ENCODE data around the gene MLLT1.

The MLLT1 gene

GRCh38 chr19:6167115-6167514 is 112.7 kb downstream of the MLLT1 start:
- Histone ChIP-seq H2AFZ (ENCODE audit: low read depth, low read length, severe bottlenecking) (no peak overlapping the region), H3K27me3 (ENCODE audit: low read length) (no peaks in the 10 kb centered on the region), H3K27ac (ENCODE audit: low read depth, low read length) (no peak overlapping the region), H3K9me2 (replicated peaks; ENCODE audit: insufficient read depth, low read length) (no peaks in the 10 kb centered on the region), H4K20me1 (ENCODE audit: low read depth, low read length) (no peaks in the 10 kb centered on the region), H3K4me2 (ENCODE audit: low read depth, low read length, poor library complexity, severe bottlenecking) (no peak overlapping the region), H3K36me3 (ENCODE audit: low read length) (no peaks in the 10 kb centered on the region), H3K9me3 (ENCODE audit: insufficient read depth, low read length) (no peaks in the 10 kb centered on the region), H3K4me3 (ENCODE audit: insufficient read depth, low read length, poor library complexity, severe bottlenecking) (no peak overlapping the region), H3F3A (ENCODE audit: insufficient read depth) (no peaks in the 10 kb centered on the region), H3K9ac (ENCODE audit: low read length) (no peak overlapping the region), H3K79me2 (ENCODE audit: insufficient read depth, low read length) (no peaks in the 10 kb centered on the region)
- TF ChIP-seq CTCF (IDR thresholded peaks at IDR 0.05; ENCODE audit: insufficient read depth, low read length, poor library complexity, severe bottlenecking) (no peak), EZH2phosphoT487 (conservative IDR thresholded peaks at IDR 0.05; ENCODE audit: low read length) (no peak)

GRCh38 chr19:6164906-6165531 is 114.8 kb downstream of the MLLT1 start:
- Histone ChIP-seq H3K9me2 (replicated peaks; ENCODE audit: insufficient read depth, low read length) (no peaks in the 10 kb centered on the region), H3F3A (ENCODE audit: insufficient read depth) (no peaks in the 10 kb centered on the region), H3K9ac (ENCODE audit: low read length) (no peak overlapping the region), H3K27ac (ENCODE audit: low read depth, low read length) (no peak overlapping the region), H3K27me3 (ENCODE audit: low read length) (no peaks in the 10 kb centered on the region), H3K4me2 (ENCODE audit: low read depth, low read length, poor library complexity, severe bottlenecking) (no peak overlapping the region), H4K20me1 (ENCODE audit: low read depth, low read length) (no peaks in the 10 kb centered on the region), H2AFZ (ENCODE audit: low read depth, low read length, severe bottlenecking) (no peak overlapping the region), H3K36me3 (ENCODE audit: low read length) (no peaks in the 10 kb centered on the region), H3K79me2 (ENCODE audit: insufficient read depth, low read length) (no peaks in the 10 kb centered on the region), H3K9me3 (ENCODE audit: insufficient read depth, low read length) (no peaks in the 10 kb centered on the region), H3K4me3 (ENCODE audit: insufficient read depth, low read length, poor library complexity, severe bottlenecking) (no peak overlapping the region)
- TF ChIP-seq EZH2phosphoT487 (conservative IDR thresholded peaks at IDR 0.05; ENCODE audit: low read length), result no peak
- TF ChIP-seq CTCF (IDR thresholded peaks at IDR 0.05; ENCODE audit: insufficient read depth, low read length, poor library complexity, severe bottlenecking), result no peak

- Histone ChIP-seq H2AFZ (ENCODE audit: low read depth, low read length, severe bottlenecking) (no peak overlapping the region), H3K9ac (ENCODE audit: low read length) (no peak overlapping the region), H4K20me1 (ENCODE audit: low read depth, low read length) (no peaks in the 10 kb centered on the region), H3K27ac (ENCODE audit: low read depth, low read length) (no peak overlapping the region), H3K27me3 (ENCODE audit: low read length) (no peaks in the 10 kb centered on the region), H3K4me3 (ENCODE audit: insufficient read depth, low read length, poor library complexity, severe bottlenecking) (no peak overlapping the region), H3K9me3 (ENCODE audit: insufficient read depth, low read length) (no peaks in the 10 kb centered on the region), H3K4me2 (ENCODE audit: low read depth, low read length, poor library complexity, severe bottlenecking) (peak overlapping the region; percentile 41), H3K79me2 (ENCODE audit: insufficient read depth, low read length) (no peaks in the 10 kb centered on the region), H3K9me2 (replicated peaks; ENCODE audit: insufficient read depth, low read length) (no peaks in the 10 kb centered on the region), H3F3A (ENCODE audit: insufficient read depth) (no peaks in the 10 kb centered on the region), H3K36me3 (ENCODE audit: low read length) (no peaks in the 10 kb centered on the region)
- TF ChIP-seq CTCF (IDR thresholded peaks at IDR 0.05; ENCODE audit: insufficient read depth, low read length, poor library complexity, severe bottlenecking) (no peak), EZH2phosphoT487 (conservative IDR thresholded peaks at IDR 0.05; ENCODE audit: low read length) (no peak)
Measured at GRCh38 chr19:6161271-6161850, 118.4 kb downstream of the MLLT1 start.
